Endothelial cell of umbilical vein (primary cell): ENCODE results near the gene ANKDD1A.

Experiments
- CTCF ChIP-seq, 2 donors: IDR thresholded peaks; 1 replicate in 1 of 2; 2 replicates in 1 of 2; pipeline ENCODE4 v1.5.1; 2011; ENCODE audit warnings: low read length in 2 of 2, mild to moderate bottlenecking in 2 of 2, moderate library complexity in 2 of 2, control low read depth in 1 of 2, inconsistent platforms in 1 of 2, low read depth in 1 of 2; ENCODE audit not compliant: insufficient read depth in 1 of 2; ENCODE audit errors: extremely low read depth in 1 of 2
- EZH2 ChIP-seq: IDR thresholded peaks from 2 replicates; pipeline ENCODE4 v1.6.1; 2012; ENCODE audit warnings: borderline replicate concordance, low read depth, mild to moderate bottlenecking, moderate library complexity, low read length, inconsistent platforms; ENCODE audit not compliant: severe bottlenecking
- JUN ChIP-seq: IDR thresholded peaks from 2 replicates; pipeline ENCODE4 v1.6.1; 2011; ENCODE audit warnings: borderline replicate concordance, low read depth; ENCODE audit not compliant: insufficient read length, insufficient read depth
- POLR2A ChIP-seq: IDR thresholded peaks from 2 replicates; pipeline ENCODE4 v1.6.1; 2012; ENCODE audit warnings: low read depth, mild to moderate bottlenecking, control low read depth, low read length

GRCh38 chr15:64907991-64908390, 3.7 kb upstream of the ANKDD1A start:
- no peak for TF ChIP-seq CTCF (IDR thresholded peaks at IDR 0.05; ENCODE audit: extremely low read depth in 1 of 2, insufficient read depth in 1 of 2, low read depth in 1 of 2, low read length in 2 of 2)
- TF ChIP-seq POLR2A: no peak
- no peak for TF ChIP-seq JUN
- TF ChIP-seq EZH2: no peak
